Amniotic stem cell (primary cell): ENCODE measurements around the gene TMEM207.
A peak's percentile ranks its signal among the peaks of the same experiment; 100 is the strongest.

ENCODE experiments used
- DNase-seq: peaks from one replicate; lab custom pipeline; 2025; lab: John Stamatoyannopoulos, UW

The TMEM207 gene

DNA sequence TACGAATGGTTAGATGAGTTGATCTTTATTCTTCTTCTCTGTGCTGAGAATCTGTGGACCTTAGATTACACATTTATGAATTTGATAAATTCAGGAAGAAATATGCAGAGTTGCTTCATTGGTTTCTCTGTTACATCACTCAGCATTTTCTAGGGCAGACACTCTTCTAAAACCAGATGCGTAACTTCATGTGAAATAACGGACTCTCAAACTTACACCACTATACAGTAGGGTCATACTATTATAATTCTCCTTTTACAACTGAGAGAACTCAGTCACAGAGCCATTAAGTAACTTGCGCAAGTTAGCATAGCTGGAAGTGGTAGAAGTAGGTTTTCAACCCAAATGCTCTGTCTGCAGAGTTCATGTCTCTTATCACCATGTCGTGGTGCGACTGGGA, 5.7 kb downstream of the TMEM207 start:
- no peak for DNase-seq

DNA sequence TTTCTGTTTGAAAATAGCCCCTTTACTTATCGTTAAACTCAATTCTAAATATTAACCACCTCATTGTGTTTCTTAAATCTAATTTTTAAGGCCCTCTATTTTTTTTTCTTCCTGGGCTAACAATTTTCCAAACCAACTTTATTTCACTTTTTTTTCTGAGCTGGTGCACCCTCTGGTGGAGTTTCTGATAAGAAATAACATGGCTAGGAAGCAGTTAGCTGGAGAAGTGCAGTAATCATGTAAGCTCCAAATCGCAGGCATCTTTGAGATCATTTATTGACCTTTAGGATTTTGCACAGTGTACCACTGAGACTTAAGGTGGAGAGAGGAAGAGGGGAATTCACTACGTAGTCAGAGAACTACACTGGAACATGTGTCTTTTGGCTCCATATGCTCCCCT, 6.4 kb downstream of the TMEM207 start:
- no peak for DNase-seq

DNA sequence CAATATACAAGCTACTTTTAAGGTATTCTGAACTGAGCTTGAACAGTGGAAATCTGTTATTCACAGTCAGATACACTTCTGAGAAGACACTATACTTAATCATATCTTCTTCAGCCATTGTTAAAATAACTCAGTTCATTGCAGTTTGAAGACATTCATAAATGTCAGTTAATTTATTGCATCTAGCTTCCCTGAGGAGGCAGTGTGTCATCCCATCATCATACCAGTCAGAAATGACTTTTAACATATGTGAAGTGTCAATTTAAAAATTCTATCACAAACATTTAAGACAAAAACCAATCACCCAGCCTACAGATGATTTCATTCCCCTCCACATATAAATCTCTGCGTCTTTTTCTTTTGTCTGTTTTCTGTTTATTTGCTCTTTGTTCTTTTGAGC, 7.5 kb downstream of the TMEM207 start:
- no peak for DNase-seq

DNA sequence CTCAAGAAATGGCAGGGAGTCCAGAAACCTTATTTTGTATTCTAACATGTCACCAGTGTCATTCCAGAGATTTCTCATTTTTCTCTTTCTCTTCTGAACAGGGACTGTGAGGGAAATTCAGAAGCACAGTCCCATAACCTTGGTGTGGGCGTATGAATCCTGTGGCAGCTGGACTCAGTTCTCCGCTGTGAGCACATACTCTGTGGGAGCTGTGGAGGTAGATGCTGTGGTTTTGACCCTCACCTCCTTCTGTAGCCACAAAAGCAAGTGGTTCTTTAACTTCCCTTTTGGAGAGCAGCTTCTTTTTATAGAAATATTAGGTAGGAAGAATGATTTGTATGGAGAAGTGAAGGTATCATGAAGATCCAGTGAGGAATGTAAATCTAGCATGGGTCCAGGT, 13.4 kb downstream of the TMEM207 start:
- no peak for DNase-seq

DNA sequence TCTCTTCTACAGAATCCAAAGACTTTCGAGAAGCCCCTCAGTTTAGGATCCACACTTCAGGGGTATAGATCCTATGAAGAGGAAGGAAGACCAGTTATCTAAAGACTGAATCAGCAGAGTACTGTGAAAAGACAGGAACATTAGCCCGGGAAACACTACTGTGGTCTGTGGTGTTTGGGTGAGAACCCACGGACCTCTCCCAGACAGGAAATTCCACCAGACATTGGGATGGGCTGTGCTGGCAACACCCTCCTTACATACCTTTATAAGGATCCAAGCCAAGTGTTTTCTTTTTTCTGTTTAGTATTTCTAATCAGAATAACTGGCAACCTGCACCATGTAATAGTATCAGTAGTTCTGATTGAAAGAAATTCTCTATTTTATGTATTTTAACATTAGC, 14.1 kb downstream of the TMEM207 start:
- DNase-seq, result no peak

DNA sequence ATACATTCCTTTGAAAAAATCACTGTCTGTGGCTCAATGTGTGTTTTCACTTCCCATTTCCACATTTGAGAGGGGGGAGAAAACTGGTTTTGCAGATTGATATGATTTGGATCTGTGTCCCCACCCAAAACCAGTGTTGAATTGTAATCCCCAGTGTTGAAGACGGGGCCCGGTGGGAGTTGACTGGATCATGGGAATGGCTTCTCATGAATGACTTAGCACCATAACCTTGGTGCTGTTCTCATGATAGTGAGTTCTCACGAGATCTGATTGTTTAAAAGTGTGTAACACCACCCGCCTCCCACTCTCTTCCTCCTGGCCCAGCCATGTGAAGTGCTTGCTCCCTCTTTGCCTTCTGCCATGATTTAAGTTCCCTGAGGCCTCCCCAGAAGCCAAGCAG, 16.1 kb downstream of the TMEM207 start:
- DNase-seq, result no peak

DNA sequence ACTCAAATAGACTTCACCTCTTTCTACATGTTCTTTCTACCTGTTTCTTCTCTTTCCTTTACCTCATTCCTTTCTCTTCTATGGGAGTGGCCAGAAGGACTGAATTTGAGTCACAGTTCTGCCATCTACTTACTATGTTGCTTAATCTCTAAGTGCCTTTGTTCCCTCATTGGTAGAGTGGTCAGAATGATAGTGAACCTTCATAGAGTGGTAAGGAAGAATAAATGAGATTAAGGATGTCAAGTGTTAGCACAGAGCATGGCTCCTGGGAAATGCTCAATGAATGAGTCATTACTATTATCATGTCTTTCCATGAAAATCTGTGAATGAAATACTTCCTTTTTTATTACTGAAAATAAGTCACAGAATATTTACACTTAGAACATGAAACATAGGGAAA, 17.5 kb downstream of the TMEM207 start:
- no peak for DNase-seq

DNA sequence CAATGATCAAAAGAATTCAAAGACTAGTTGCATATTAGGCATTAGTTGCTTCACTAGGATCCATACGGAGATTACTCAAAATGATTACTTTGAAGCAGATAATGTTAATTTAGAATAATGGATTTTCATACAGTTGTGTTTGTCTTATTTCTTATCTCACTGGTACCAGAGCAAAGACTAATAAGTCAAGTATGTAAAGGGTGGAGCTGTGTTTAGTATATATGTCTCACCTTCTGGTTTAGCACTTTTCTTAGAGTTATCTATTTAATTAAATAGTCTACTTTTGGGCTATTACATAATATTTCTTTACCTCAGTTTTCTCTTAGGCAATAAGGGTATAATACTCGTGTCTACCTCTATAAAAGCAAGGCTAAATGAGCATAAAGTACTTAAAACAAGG, 18.8 kb downstream of the TMEM207 start:
- DNase-seq, result no peak

DNA sequence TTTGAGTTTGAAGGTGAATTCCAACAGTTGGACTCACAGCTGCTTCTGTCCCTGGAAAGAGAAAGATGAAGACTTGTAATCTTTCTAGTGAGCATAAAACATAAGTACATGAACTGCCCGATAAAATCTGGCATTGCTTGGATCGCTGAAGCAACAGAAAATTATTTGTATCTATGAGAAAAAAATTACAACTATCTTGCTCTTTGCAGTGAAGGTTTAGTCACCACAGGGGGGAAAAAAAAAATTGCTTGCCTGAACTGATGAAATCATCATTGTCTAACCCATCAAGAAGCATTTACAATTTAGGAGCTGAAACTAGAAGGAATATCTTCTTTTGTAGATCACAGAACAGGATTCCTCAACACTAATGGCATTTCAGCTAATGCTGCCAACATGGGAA, 20.0 kb downstream of the TMEM207 start:
- peak; percentile 3 for DNase-seq

DNA sequence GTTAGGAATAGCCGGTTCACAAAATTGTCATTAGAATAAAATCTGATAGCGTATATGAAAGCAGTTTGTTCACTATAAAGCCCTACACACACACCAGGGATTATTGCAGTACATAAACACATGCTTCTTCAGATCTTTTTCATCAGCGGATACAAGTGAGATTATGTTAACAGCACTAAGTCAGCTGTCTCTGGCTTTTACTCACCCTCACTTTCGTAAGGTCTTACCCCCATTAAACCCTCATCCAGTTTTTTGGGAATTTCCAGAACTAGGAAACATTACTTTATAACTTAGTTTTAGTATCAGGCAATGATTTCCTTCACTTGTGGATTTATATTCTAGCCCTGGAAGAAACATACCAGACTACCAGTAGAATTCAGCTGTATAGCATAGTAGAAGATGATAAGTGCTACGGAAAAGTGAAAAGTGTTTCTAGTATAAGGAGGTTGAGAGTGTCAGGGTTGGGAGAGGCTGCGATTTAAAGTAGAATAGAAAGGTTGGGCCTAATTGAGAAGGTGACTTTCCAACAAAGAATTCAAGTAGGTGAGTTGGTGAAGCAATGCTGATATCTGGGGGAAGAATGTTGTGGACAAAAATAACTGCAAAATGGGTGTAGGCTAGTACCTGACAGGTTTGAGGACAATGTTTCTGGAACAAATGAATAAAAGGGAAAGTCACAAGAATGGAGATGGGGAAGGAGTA, 22.7 kb downstream of the TMEM207 start:
- no peak for DNase-seq

DNA sequence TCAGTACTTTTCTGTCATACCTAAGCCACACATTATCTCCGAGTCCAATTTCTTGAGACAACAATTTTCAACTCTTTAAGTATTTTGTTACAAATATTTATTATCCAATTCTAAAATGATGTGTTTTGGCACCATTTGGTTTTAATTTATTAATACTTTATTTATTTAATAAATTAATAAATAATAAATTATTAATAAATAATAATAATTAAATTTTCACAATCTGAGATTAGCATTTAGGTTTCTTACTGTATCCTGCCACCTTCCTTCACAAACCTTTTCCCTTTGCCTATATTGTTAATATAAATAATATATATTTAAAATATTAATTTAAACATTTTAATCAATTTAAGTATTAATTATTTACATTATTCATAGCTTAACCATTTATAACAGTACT, 23.9 kb downstream of the TMEM207 start:
- DNase-seq, result no peak

DNA sequence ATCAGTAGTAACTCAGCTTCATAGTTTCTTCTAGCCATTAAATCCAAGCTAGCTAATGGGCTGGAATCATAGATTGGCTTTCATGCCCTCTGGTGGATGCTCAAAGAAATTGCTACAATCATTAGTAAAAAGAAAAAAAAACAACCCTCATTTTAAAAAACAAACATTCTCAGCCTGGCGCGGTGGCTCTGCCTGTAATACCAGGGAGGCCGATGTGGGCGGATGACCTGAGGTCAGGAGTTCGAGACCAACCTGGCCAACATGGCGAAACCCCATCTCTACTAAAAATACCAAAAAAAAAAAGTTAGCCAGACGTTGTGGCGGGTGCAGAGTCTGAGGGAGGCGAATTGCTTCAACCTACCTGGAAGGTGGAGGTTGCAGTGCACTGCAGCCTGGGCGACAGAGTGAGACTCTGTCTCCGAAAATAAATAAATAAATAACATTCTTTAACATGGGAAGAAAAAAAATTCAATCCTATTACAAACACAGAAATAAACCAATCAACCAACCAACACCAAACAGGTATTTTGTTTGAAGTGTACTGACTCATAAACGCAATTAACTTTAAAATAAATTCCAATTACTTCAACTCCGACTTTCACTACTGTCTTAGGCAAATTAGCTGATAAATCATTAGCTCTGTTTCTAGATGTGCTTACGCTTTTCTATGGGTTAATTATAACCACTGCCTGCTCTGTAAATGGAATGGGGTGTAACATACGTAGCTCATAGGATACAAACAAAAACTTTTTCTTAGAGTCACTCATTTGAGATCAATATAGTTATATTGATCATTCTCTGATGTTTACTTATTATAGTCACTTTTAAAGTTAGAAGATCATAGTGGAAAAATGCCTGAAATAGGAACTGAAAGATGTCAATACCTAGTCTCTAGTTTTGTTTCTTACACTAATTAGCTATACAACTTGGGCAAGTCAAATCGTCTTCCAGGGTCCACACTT, 24.9 kb downstream of the TMEM207 start:
- peak; percentile 48 for DNase-seq

DNA sequence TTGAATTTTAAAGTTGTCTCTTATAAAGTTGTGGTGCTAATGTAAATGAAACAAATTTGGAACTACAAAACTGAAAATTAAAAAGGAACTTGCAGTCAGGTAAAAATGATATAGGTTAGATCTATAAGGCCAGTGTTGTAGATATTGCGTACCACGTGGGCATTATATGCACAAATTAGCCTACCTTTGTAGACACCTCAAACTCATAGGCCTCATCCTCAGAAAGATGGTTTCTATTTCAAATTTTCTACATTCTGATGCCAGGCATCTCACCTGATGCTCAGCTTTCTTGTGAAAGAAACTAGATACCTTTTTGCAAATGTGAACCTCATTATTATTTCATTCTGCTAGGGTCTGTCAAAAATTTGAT, 25.6 kb downstream of the TMEM207 start:
- DNase-seq, result no peak

DNA sequence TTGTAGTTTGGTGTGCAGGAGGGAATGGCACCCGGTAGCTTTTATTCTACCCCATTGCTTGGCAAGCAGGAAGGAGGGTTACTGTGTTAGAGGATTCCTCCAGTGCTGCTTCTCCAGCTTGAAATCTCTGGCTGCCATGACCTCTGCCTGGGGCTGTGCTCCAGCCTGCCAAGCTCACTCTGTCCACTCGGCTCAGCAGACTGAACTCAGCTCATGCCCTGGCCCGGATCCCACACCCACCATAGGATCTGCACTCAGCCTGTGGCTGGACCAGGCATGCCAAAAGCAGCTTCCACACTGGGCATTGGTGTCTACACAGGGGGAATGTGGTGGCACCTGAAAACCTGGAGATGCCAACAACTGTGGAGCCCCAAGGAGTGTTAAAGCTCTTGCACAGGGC, 35.4 kb downstream of the TMEM207 start:
- DNase-seq, result no peak

DNA sequence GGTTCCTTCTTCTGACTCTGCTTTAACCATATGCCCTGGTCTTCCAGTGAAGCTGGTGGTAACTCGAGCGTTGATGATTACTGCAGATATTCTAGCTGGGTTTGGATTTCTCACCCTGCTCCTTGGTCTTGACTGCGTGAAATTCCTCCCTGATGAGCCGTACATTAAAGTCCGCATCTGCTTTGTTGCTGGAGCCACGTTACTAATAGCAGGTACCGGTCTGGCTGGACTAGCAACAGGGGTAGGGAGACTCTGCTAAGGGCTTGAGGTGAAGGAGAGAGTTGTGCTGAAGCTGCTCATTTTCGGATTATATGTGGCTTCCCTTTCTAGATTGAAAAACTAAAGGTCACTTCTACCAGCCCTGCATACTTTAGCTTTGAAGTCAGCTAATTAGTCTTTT, 45.0 kb downstream of the TMEM207 start:
- no peak for DNase-seq

DNA sequence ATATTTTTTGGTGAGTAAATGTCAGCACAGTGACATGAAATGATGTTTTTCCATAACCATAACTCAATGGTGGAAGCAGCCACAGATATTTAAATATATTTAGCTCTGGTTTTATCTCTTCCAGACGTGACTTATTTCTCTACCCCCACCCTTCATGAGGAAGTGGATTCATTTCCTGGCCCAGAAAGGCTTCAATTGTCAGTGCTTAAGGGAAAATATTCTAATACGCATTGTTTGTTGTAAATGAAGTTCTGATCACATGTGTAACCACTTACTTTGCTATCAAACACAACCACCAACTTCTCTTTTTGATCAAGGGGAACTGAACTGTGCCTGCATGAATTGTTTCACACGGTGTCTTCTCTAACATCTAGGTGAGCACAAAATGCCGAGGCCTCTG, 47.7 kb downstream of the TMEM207 start:
- no peak for DNase-seq

DNA sequence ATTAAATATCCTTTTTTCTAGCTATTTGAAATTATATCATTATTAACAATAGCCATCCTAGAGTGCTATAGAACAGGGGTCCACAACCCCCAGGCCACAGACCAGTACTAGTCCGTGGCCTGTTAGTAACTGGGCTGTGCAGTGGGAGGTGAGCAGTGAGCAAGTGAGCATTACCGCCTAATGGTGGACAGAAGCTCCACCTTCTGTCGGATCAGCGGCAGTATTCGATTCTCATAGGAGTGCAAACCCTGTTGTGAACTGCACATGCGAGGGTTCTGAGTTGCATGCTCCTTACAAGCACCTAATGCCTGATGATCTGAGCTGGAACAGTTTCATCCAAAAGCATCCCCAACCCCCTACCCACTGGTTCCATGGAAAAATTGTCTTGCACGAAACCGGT, 50.0 kb downstream of the TMEM207 start:
- DNase-seq, result no peak

DNA sequence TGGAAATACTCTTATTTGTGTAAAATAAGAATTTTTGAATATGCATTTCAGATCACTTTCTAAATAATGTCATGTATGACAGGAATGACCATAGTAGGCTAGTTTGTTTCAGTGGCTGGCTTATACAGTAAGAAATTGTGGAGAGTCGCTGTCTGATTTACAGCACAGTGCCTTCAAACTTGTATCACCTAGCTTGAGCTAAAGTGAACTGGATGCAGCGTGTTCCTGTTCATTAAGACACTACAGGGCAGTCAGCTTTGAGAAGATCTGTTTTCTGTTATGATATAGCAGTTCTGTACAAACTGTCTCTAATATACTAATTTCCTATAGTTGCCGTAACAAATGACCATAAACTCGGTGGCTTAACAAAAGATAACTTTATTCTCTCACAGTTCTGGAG, 51.8 kb downstream of the TMEM207 start:
- no peak for DNase-seq

DNA sequence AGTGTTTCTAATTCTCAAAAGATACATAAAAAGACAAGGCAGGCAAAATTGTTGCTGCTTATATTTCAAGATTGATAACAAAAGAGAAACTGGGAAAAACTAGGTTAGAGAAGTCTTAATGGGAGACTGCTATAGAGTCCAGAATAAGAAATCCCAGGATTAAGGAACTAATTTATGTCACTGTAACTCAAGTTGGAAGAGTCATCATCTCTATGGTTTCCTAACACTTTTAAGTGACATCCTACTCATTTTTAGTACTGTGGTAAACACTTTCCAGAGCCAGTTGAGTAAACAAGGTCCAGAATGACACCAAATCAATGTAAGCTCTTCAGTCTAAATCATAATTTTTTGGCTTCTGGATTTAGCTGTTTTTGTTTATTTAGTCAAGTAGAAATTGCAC, 53.7 kb downstream of the TMEM207 start:
- DNase-seq, result no peak

DNA sequence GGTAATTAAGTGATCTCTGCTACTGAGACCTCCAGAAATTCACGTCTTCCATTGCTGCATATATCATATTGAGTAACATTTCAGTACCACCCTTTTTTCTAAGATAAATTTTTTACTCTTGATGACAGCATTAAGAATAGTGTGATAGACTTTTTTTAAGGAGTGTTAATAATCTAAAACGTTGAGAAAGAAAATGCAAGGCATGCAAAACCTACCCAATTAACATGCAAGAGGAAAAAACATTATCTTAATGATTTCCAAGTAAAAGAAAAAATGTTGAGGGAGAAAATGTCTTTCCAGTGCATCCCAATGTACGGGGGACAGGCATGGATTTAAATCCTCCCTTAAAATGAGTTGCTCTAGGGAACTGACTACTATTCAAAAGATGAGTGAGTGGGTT, 61.0 kb downstream of the TMEM207 start:
- DNase-seq, result no peak

DNA sequence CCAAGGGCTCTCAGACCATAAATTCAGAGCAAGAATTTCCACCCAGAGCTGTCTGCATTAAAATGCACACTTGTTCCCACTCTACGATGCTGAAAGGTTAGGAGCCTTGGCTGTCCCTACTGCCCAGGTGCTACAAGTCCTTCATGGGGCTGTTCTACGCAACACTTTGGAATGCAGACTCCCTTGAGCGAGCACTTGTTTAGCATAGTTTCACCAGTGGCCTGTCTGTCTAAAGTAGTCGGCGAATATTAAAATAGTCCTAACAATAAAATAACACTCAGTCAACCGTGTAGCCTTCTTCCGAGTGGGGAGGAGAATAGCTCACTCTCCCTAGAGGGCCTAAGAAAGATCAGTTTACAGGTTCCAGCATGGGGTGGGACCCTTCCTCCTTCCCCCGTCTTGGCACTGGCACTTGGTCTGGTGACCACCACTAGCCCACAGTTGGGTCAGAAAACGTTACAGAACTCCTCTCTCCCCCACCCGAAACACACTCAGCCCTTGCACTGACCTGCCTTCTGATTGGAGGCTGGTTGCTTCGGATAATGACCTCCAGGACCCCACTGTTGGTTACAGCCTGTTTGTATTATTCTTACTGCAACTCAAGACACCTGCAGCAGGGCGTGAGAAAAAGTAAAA, 62.0 kb downstream of the TMEM207 start, which contains the start of gene CLDN16:
CLDN16 (plus strand) TSS at position 586 of the 636 bp plus-strand sequence. CDS start 167 bp downstream, outside the sequence.
- DNase-seq, result no peak

DNA sequence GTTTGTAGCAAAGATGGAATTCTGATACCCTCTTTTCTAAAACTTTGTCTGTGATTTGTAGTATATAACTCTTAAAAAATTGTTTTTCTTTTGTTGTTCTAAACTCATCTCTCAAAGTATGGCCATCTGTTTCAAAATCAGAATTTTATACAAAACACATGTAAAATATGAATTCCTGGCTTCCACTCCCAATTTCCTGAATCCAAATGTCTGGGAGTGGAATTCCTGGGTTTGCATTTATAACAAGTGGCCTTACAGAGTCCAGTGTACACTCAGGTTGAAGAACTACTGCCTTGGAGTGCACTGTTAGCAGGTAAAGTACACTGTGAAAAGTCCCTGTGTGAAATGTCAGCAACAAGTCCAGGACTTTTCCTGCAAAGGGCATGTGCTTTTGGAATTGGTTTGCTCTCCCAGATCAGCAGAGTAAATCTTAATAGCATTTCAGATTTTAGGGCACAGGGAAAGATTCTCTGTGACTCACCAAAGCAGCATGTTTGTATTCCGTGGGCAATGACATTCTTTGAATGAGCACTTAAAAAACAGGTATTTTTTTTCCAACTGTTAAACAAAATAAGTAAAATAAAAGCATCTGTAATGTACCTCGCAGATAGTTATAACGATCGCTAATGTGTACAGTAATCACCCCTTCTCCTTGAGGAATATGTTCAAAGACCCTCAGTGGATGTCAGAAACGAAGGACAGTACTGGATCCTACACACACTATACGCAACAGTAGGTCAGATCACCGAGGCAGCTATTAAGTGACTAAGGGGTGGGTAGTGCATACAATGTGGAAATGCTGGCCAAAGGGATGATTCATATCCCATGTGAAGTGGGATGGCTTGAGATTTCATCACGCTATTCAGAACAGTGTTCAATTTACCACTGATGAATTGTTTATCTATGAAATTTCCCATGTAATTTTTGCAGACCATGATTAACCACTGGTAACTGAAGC, 63.7 kb downstream of the TMEM207 start:
- DNase-seq, result peak; percentile 88
